Measurements from ENCODE around the gene PDGFC.

PDGFC gene

DNA sequence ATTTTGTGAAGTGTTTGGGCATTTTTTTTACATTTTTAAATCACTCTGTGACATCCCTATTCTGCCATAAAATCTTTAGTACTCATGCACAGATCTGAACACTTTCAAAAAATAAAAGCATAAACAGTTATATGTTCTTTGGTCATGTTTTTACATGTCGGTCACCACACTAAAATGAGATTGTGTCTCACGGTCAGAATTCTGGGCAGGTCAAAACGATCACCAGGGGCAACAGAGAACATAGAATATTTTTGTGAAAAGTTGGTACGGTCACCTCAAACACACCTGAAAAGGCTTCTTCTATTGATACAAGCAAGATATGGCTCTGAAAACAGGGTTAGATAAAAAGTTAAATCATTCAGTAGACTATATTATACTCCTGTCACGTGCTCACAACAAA lies 189.1 kb downstream of the PDGFC start:
- no peak for DNase-seq (ENCODE audit: low read depth in 2 of 2)

DNA sequence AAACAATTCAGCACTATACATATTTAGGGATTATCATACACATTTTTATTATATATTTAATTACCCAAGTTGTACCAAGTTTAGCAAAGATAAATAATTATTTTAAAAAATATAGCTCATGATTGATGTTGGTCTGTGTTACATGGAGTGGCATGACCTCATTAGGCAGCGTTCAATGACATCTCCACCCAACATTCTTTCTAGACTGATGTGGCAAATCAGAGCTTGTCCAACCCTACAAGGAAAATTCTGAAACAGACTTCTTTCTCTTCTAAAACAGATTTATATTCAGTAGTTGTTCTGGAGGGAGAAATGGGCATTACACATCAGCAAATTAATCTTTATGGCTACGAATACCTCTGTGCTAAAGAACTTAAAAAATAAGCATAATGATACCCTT lies 189.7 kb downstream of the PDGFC start:
- DNase-seq (ENCODE audit: low read depth in 2 of 2), result no peak

DNA sequence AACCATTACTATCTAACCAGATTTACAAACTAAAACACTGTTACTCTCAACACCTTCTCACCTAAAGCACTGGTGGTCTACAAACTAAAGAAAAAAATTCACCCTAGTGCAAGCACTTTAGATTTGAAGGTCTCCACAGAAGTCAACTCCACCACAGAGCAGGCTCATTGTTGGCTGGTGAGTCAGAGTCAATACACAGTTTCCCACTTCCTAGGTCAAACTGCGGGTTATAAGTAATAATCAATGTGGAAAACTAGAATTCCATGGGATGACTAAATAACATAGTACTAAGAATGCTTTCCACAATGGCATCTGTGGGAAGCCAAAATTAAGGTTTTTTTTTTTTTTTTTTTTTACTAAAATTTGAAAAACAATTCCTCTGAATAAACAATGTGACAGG lies 191.8 kb downstream of the PDGFC start:
- DNase-seq (ENCODE audit: low read depth in 2 of 2), result no peak

DNA sequence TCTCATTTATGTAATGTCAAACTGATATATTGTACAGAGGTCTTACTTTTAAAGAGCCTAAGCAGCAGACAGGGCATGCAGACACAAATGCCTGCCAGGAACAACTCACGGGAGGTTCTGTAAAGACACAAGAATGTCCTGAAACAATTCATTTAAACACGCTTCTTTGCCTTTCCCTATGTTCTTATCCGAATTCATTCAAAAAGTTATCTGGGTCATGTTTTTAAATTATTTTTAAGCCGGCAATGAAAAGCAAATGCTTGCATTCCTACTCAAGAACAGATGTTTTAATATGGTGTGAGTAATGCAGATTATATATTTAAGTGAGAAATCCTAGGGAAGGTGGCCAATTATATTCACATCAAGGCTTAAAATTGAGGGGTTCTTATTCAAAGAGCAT lies 192.6 kb downstream of the PDGFC start:
- DNase-seq (ENCODE audit: low read depth in 2 of 2), result no peak

DNA sequence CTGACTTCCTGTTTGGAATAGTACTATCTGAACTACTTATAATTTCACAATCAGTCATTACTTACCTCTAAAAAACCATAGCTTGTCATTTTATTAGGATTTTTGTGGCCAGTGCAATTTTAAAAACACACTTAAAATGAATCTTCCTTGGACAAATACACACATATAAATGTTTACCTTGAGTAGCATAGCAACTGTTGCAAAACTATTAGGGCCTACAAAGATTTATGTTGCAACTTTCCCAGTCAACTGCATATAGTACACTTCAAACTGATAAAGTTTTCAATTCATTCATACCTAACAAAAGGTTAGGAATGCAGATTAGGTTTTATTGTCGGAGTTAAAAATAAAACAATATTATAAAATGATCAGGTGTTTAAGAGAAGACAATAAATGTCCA lies 193.0 kb downstream of the PDGFC start:
- no peak for DNase-seq (ENCODE audit: low read depth in 2 of 2)

DNA sequence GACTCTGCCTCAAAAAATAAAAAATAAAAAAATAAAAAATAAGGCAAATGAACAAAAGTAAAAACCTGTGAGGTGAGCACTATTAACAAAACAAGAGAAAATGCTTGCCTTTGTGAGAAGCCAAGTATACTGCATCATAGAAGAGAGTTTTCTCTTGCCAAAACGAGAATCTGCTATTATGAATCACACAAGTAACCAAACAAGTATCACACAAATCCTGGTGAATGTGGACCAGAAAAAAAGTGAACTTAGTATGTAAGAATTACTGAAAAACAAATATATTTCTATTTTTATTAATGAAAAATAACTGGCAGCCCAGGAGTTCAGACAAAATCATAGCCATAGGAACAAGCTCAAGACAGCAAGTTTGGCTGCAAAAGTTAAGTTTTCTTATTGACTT lies 193.5 kb downstream of the PDGFC start:
- DNase-seq (ENCODE audit: low read depth in 2 of 2), result no peak

DNA sequence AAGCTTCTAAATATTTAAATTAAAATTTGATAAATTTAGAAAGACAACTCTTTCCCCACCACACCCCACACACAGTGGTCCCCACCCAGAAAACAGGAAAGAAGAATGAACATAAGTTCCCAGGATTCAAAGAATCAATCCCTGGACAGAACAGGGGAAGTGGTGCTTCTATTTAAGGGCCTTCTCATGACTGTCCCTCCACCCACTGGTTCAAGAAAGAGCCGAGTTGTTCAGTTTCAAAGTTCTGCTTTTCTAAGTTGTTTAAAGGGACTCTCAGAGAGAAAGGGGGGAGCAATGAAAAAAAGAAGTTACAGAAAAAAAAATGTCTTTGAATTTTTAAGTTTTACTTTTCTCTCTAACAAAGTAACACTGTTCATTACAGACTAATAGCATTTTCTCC lies 195.8 kb downstream of the PDGFC start:
- no peak for DNase-seq (ENCODE audit: low read depth in 2 of 2)

DNA sequence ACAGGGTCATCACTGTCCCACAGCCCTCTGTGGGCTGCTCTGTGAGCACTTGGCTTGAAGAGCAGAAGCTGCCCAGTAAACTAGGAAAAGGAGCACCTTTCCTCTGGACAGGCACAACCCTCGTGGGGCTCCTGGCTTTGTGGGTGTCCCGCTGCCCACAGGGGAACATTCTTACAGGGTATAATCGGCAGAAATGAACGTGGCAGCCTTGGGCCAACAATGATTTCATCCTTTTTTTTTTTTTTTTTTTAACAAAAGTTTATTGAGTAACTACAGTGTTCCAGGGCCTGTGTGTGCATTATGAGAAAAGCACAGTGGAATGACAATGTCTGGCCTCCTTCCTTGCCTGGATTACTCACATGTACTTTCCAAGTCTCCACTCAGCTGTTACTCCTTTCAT lies 197.2 kb downstream of the PDGFC start:
- no peak for DNase-seq (ENCODE audit: low read depth in 2 of 2)

DNA sequence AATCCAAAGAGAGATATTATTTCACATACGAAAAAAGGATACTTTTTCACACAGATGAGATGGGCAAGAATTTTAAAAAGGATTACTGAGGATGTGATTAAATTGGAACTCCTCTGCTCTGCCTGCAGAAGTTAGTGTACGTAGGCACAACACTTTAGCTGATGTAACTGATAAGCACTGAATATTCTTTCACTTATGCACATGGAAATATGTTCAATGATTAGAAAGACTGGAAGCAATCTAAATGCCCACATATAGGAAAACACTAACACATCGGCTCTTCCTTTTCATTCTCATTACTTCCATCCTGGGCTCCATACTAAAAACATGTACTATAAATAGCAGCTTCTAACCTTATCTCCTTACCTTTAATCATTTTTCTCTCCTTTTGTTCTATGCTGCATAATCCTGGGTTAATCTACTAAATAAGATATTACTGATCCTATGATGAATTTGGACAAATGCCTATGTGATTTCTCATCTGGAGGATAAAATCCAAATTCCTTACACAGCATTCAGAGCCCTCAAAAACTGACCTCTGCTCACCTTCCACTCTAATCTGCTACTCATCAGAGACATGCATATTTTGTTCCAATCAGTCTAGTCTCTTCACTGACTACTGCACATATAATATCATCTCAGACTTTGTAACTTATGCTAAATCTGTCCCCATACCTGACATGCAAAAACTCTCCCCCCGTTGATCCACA lies 197.8 kb downstream of the PDGFC start:
- no peak for DNase-seq (ENCODE audit: low read depth in 2 of 2)

DNA sequence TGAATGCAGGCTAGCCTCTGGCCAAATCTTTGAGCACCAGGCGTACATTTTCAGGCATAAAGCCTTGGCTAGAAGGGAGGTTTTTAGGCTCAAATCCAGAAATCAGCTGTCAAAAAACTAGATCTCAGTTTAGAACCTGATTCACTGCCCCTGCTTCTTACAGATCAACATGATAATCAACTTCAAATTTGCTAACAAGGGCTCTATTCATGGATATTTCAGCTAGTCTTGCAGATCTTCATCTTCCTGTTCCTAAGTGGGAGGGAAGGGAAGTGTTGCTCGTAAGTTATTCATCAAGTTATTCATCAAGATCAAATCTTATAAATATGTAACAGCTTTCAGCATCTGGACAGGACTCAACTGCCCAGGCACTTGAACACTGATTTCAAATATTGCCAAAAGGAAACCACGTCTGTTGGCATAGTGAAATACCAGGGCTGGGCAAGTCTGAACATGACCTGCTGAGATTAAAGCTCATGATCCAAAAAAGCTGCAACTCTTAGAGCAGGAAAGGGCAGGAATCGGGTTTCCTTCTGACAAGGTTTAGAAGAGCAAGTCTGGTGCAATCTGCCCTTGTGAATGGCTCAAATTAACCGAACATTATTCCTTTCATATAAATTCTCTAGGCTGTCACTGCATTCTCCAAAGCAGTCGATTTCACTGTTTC lies 200.3 kb downstream of the PDGFC start:
- DNase-seq (ENCODE audit: low read depth in 2 of 2), result no peak

DNA sequence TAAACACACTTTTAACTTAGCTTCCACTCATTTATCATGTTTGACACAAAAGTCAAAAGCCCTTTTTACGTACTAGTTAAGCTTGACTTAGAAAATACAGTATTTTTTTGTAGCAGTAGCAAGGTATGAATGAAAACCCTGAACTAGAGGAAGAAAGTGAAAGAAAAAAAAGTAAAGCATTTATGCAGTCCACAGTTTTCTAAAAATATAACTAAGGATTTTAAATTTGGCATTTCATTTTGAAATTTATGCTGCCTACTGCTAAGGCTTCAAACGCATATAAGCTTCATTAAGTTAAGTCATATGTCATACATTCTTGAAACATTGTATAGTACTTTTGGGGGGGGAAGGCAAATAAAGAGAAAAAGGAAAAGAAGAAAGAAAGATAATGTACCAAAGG lies 201.5 kb downstream of the PDGFC start:
- no peak for DNase-seq (ENCODE audit: low read depth in 2 of 2)

DNA sequence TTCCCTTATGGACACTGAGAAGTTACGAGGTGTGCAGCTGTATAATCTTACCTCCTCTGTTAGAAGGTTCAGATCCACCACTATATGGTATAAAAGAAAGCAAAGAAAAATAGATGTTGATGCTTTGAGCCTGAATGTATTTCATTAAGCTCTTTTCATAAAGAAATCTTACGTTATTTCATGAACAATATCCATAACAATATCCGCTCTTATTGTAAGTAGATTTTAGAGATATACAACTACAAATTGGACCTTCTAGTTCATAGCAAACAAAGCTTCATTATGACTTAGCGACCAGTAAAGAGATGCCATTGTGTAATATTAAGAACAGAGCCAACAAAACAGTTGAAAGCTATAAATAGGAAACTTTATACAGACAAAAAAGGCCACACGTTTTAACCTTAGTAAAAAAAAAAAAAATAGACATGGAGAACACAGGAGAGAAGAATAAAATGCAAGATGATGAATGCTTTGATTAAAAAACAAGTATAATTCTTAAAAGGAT lies 203.6 kb downstream of the PDGFC start:
- no peak for DNase-seq (ENCODE audit: low read depth in 2 of 2)

DNA sequence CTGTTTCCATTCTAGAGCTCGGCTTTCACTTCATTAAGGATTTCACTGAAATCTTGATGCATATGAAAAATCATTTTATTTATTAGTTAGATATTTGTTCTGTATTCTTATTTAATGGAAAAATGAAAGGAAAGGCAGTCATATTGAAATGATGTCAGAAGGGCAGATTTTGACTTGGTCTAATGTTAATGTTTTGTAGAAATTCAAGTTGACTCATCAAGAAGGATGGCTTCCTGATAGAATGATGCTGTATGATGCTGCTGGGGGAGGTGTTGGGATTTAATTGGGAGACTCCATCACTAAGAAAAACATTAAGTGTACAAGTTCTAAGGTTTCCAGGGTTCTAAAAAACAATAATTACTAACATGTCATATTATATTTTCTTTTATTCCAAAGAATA lies 204.8 kb downstream of the PDGFC start:
- no peak for DNase-seq (ENCODE audit: low read depth in 2 of 2)

DNA sequence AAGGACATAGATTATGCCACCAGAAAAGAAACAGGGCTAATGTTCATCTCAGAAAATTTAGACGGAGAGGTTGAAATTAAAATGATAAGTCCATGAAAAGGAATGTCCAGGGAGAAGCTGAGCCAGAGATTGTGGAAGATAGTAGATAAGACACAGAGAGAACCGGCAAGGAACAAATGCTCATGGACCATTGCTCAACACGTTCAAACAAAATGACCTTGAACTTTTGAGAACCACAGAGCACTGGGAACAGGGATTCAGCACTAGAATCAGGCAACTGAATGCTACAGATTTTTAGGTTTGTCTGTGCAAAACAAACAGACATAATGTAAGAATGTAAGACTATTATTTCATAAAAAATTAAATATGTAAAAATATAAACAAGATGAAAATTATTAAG lies 206.3 kb downstream of the PDGFC start:
- DNase-seq (ENCODE audit: low read depth in 2 of 2), result no peak

DNA sequence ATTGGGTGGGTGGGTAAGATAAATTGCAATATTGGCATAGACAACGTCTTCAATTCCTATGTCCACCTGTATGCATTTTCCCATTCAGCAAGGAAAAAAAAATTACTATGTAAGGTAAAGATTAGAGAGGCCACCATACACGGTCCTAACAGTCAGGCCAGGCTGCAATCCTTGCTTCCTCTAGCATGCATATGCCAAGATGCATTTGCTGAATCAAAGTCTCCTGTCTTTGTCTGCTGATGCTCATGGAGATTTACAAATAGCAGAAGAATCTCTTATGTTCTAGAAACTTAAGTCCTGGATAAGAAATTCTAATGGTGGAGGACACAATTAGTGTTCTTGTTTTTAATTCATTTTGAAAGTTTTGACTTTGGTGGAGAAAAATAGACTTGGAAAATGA lies 206.8 kb downstream of the PDGFC start:
- no peak for DNase-seq (ENCODE audit: low read depth in 2 of 2)

DNA sequence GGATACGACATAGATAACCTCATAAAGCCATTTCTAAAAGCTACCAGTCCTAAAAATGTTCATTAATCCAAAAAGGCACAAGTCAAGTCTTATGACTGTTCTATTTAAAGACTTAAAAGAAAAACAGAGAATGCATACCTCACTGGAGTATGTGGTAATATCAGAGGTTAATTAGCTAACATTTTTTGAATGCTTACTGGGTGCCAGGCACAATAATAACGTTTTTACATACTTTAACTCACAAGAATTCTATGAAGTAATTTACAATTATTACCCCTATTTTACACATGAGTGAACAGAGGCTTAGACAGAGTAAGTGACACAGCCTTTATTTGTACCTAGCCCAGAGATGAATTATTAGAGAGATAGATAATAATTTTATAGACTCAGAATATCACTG lies 207.5 kb downstream of the PDGFC start:
- no peak for DNase-seq (ENCODE audit: low read depth in 2 of 2)

DNA sequence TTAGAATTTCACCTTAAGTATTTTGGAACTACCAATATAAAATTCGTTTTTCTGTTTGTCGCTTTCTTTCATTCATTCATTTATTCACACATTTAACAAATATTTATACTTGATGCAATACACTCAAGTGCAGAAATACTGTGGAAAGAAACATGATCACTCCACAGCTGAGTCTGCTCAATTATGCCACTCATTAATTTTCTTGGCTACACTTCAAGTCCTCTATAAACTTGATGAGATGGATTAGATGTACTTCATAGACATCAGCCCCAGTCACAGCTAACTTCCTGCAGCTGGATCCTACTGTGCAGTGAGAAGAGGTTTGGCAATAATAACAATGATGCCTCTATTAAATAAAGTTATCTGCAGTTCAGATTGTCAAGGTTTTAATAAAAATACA lies 208.1 kb downstream of the PDGFC start:
- DNase-seq (ENCODE audit: low read depth in 2 of 2), result no peak

DNA sequence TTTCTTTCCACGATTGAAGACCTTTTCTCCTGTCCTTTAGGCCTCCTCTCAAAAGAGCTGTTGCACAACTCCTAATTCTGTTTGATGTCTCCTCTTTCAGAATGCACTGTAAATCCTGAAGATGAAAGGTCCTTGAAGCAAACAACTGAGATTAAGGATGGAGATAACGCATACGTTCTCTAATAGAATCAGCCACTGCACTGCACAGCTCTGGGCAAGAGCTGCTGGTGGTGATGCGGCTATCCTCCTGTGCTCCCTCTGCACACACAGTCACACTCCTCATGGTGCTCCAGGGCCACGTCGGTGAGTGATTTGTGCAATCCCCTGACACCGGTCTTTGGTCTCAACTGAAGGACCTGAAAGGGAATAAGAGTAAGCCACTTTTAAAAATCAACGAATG lies 208.7 kb downstream of the PDGFC start:
- no peak for DNase-seq (ENCODE audit: low read depth in 2 of 2)

DNA sequence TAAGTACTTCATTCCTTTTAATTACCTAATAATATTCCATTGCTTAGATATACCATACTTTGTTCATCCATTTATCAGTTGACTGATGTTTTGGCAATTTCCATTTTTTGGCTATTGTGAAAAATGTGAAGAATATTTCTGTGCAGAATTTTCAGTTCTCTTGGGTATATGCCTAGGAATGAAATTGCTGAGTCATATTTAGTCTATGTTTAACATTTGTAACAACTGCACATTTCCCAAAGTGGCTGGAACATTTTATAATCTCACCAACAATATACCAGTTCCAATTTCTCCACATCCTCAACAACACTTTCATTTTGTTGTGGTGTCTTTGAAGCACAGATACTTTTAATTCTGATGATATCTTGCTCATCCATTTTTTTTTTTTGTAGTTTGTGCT lies 215.5 kb downstream of the PDGFC start:
- DNase-seq (ENCODE audit: low read depth in 2 of 2), result no peak

DNA sequence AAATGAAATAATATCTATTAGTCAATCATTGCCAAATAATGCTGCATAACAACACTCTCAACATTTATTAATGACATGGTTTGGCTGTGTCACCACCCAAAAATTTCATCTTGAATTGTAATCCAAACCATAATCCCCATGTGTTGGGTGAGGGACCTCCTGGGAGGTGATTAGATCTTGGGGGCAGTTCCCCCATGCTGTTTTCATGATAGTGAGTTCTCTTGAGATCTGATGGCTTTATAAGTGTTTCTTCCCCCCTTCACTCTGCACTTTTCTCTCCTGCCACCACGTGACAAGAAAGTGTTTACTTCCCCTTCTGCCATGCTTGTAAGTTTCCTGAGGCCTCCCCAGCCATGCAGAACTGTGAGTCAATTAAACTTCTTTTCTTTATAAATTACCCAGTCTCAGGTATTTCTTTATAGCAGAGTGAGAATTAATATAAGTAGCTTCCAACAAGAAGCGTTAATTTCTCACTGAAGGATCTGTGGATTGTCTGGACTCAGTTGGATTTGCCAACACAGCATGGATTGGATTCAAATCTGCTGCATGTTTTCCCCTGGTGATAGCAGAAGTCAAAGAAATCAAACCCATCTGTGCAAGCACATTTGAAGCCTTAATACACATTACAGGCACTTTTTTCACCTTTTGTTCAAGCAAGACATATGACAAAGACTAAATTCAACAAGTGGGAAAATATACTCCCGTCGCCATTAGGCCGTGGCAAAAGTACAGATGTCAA lies 216.6 kb downstream of the PDGFC start:
- DNase-seq (ENCODE audit: low read depth in 2 of 2), result no peak

DNA sequence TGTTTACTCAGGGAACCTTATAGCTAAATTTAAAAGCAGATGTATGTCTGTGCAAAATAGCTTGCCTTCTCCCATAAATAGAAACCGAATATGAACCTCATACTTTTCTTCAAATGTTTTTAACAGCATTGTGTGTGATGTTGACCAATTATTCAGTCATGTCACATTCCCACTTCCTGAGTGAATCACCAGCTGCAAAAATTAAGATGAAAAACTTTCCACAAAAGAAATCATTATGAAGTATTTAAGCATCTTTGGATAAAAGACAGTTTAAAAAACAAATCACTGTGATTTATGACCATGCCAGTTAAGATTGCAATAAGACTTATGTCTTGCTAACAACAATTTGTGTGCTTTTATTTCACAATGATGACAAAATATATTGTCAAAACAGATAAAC lies 220.1 kb downstream of the PDGFC start:
- no peak for DNase-seq (ENCODE audit: low read depth in 2 of 2)

DNA sequence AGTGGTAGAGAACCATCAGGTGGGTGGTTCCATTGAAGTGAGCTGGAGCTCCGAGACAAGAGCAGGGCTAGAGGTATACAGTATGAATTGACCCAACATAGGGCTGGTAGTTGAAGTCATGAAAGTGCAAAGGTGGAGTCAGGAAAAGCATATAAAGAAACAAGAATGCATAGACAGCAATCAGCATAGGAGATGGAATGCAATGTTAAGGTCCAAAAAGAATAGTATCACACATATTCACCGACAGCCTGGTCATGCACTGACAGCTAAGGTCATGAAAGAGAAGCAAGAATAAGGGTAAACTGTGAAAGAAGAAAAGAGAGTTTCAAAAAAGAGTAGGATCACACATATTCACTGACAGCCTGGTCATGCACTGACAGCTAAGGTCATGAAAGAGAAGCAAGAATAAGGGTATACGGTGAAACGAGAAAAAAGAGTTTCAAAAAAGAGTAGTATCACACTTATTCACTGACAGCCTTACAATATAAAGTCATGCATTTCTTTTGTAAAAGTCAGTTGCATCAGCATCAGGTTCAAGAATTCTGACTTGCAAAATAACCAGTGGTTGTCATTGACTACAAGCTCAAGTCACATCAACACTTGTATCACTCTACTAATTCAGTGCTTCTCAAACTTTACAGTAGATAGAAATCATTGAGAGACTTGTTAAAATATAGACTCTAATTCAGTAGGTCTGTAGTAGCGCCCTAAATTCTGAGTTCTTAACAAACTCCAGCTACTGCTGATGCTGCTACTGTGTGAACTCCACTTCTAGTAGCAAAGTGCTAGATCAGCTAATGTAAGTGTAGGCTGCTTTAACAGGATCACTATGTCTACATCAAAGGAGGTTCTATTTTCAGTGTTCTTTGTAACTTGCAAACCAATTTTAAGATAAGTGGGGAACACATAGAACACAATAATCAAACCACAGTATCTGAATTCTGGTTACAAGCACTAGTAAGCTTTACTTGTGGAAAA lies 221.9 kb downstream of the PDGFC start:
- no peak for DNase-seq (ENCODE audit: low read depth in 2 of 2)
